GM12872 (cell line): ENCODE data around the gene PHF10.

Experiments
- CTCF ChIP-seq: IDR thresholded peaks from 3 replicates; pipeline ENCODE4 v1.5.1; 2011; ENCODE audit warnings: low read depth, mild to moderate bottlenecking, low read length, moderate library complexity; ENCODE audit not compliant: insufficient read depth

PHF10 gene

GRCh38 chr6:169720207-169720855, 4.0 kb downstream of the PHF10 start:
- TF ChIP-seq CTCF: no peak

GRCh38 chr6:169719117-169719516, 5.2 kb downstream of the PHF10 start:
- TF ChIP-seq CTCF: no peak

- no peak for TF ChIP-seq CTCF
These were observed 9.7 kb downstream of the PHF10 start for GRCh38 chr6:169714595-169714994.

GRCh38 chr6:169714178-169714577, 10.1 kb downstream of the PHF10 start:
- no peak for TF ChIP-seq CTCF

- no peak for TF ChIP-seq CTCF
These were observed 14.3 kb downstream of the PHF10 start for GRCh38 chr6:169710009-169710408.

- TF ChIP-seq CTCF: no peak
These were observed 15.0 kb downstream of the PHF10 start for GRCh38 chr6:169709293-169709692.

GRCh38 chr6:169707772-169708171, 16.5 kb downstream of the PHF10 start:
- no peak for TF ChIP-seq CTCF
